Measurements from ENCODE around the gene RDM1. TPM values are rescaled to one million over a fixed set of nuclear protein-coding genes. Genes with fewer than 3 reads are reported as not detected.

Gene RDM1
- total RNA-seq, 1 experiment from 2014 or later = 12.9 TPM

DNA sequence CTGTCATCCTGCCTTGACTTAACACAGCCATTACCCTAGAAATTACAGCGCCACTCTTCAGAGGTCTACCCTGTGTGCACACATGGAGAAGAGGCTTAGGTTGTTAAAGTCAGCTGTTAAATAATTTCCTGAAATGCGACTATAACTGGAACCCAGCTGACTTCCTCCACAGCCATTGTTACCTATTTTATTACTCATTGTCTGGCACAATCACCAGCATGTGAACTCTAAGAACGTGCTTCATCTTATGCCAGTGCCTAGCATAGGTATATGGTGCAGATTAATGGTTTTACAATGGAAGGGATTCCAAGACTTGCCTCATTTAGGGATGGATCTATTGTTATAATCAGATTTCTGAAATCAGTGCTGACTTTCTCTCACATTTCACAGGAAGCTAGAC is 11.9 kb downstream of the RDM1 start:
- ChIA-PET POLR2A (no interaction called here), CTCF (no interaction called here)
- intact Hi-C loops (cut with micrococcal nuclease; ENCODE audit: unreplicated experiment) = no loop called here
- Histone ChIP-seq H3K9me3 (no peaks in the 10 kb centered on the region), H3K4me1 (no peaks in the 10 kb centered on the region), H3K36me3 (ENCODE audit: control insufficient read depth, insufficient read depth, low read length) (no peaks in the 10 kb centered on the region), H3K27me3 (replicated peaks; ENCODE audit: control insufficient read depth, insufficient read depth, low read length) (no peaks in the 10 kb centered on the region), H3K4me3 (ENCODE audit: low read depth, low read length) (no peak overlapping the region)
- TF ChIP-seq, protein P1, sequence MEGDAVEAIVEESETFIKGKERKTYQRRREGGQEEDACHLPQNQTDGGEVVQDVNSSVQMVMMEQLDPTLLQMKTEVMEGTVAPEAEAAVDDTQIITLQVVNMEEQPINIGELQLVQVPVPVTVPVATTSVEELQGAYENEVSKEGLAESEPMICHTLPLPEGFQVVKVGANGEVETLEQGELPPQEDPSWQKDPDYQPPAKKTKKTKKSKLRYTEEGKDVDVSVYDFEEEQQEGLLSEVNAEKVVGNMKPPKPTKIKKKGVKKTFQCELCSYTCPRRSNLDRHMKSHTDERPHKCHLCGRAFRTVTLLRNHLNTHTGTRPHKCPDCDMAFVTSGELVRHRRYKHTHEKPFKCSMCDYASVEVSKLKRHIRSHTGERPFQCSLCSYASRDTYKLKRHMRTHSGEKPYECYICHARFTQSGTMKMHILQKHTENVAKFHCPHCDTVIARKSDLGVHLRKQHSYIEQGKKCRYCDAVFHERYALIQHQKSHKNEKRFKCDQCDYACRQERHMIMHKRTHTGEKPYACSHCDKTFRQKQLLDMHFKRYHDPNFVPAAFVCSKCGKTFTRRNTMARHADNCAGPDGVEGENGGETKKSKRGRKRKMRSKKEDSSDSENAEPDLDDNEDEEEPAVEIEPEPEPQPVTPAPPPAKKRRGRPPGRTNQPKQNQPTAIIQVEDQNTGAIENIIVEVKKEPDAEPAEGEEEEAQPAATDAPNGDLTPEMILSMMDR (IDR thresholded peaks at IDR 0.05; ENCODE audit: insufficient read depth in 1 of 2, low read depth in 1 of 2, low read length in 1 of 2, severe bottlenecking in 1 of 2, unreplicated experiment in 1 of 2) = no peak
- H3K27ac Mint-ChIP-seq (ENCODE audit: unreplicated experiment) = no peak overlapping the region
- H3K4me3 Mint-ChIP-seq (ENCODE audit: unreplicated experiment) = no peak overlapping the region
- H3K9me3 Mint-ChIP-seq (ENCODE audit: unreplicated experiment) = peaks cover 3% of the 10 kb centered on the region
- no peaks in the 10 kb centered on the region for H3K27me3 Mint-ChIP-seq (ENCODE audit: insufficient read depth, unreplicated experiment)
- no peak for DNase-seq
- no TSS peak for BruUV-seq (replicated peaks)
- H3K36me3 Mint-ChIP-seq (ENCODE audit: insufficient read depth, unreplicated experiment) = peaks cover 5% of the 10 kb centered on the region
- no peaks in the 10 kb centered on the region for H3K4me1 Mint-ChIP-seq (ENCODE audit: low read depth, unreplicated experiment)

DNA sequence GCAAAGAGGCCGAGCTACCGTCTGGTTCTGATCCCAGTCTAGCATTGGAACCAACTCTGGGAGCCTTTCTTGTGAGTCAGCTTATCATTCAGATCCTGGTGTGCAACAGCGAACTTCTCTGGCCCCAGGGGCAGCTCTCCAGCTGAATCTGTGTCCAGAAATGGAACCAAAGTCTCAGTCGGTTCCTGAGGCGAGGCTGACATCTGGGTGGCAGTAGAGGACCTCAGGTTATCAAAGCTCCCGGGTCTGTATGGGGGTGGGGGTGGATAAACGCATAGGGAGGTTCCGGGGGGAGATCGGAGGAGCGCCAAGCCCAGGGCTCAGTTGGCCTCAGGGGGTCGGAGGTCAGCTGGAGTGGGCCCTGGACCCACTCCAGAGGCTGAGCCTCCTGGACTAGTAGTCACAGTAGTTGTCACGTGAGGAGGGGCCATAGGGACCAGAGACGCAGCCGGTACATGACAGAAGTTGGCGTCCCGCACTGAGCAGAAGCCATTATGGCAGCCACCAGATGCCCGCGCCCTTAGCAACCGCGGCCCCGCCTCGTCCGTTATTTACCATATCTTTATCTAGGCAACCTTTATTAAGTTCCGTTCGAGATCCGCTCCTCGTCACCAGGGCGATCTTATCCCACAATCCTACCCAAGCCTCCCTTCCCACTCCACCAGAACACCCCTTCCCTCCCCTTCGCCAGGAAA is 12.9 kb downstream of the RDM1 start:
- BruUV-seq (replicated peaks) = no TSS peak
- no peaks in the 10 kb centered on the region for H3K27me3 ChIP-seq (replicated peaks; ENCODE audit: control insufficient read depth, insufficient read depth, low read length)
- DNase-seq = no peak
- Mint-ChIP-seq H3K4me1 (ENCODE audit: low read depth, unreplicated experiment) (no peaks in the 10 kb centered on the region), H3K27me3 (ENCODE audit: insufficient read depth, unreplicated experiment) (no peaks in the 10 kb centered on the region), H3K4me3 (ENCODE audit: unreplicated experiment) (no peak overlapping the region), H3K36me3 (ENCODE audit: insufficient read depth, unreplicated experiment) (peaks cover 5% of the 10 kb centered on the region), H3K27ac (ENCODE audit: unreplicated experiment) (no peak overlapping the region), H3K9me3 (ENCODE audit: unreplicated experiment) (peaks cover 11% of the 10 kb centered on the region)
- H3K9me3 ChIP-seq = 0 out of 2 replicates have a peak, but pooled peaks cover 8% of the 10 kb centered on the region
- H3K4me3 ChIP-seq (ENCODE audit: low read depth, low read length) = no peak overlapping the region
- TF ChIP-seq, protein P1 (IDR thresholded peaks at IDR 0.05; ENCODE audit: insufficient read depth in 1 of 2, low read depth in 1 of 2, low read length in 1 of 2, severe bottlenecking in 1 of 2, unreplicated experiment in 1 of 2) = no peak
- no peaks in the 10 kb centered on the region for H3K4me1 ChIP-seq
- ChIA-PET POLR2A (no interaction called here), CTCF (no interaction called here)
- intact Hi-C loops (cut with micrococcal nuclease; ENCODE audit: unreplicated experiment) = no loop called here
- no peaks in the 10 kb centered on the region for H3K36me3 ChIP-seq (ENCODE audit: control insufficient read depth, insufficient read depth, low read length)

DNA sequence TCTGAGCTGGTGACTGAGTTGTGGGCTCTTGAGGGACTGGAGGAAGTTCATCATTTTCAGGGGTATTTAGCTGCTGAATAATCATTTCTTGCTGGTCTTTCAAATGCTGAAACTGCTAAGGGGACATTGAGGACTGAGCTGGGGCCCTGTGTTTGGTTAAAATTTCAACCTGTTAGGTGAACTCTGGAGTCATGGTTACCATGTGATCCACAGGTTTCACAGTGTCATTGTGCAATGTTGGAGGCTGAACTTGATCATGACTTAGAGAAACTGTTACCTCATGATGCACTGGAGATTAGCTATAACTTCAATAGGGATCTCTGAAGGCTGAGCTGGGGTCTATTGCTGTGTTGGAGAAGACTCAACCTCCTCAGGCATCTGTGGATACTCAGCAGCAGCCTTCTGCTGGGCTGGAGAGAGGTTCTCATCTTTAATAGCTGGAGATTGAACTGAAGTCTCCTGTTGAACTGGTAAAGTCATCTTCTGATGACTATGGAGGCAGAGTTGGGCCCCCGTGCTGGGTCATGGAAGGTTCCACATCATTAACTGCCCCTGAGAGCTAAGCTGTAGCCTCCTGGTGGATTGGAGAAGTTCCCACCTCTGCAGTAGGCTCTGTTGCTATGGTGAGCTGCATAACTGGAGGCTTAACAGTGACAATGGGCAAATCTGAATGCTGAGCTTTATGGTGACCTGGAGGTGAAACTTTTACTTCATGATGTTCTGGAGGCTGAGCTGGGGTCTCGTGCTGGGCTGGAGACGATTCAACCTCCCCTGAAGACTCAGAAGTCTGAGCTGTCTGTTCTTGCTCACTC is 15.2 kb downstream of the RDM1 start:
- no peaks in the 10 kb centered on the region for H3K4me1 Mint-ChIP-seq (ENCODE audit: low read depth, unreplicated experiment)
- H3K36me3 Mint-ChIP-seq (ENCODE audit: insufficient read depth, unreplicated experiment) = peaks cover 5% of the 10 kb centered on the region
- intact Hi-C loops (cut with micrococcal nuclease; ENCODE audit: unreplicated experiment) = no loop called here
- H3K36me3 ChIP-seq (ENCODE audit: control insufficient read depth, insufficient read depth, low read length) = no peaks in the 10 kb centered on the region
- 0 out of 2 replicates have a peak, but pooled peaks cover 8% of the 10 kb centered on the region for H3K9me3 ChIP-seq
- ChIA-PET CTCF (no interaction called here), POLR2A (no interaction called here)
- H3K27me3 Mint-ChIP-seq (ENCODE audit: insufficient read depth, unreplicated experiment) = no peaks in the 10 kb centered on the region
- no TSS peak for BruUV-seq (replicated peaks)
- TF ChIP-seq, protein P1 (IDR thresholded peaks at IDR 0.05; ENCODE audit: insufficient read depth in 1 of 2, low read depth in 1 of 2, low read length in 1 of 2, severe bottlenecking in 1 of 2, unreplicated experiment in 1 of 2) = no peak
- H3K27me3 ChIP-seq (replicated peaks; ENCODE audit: control insufficient read depth, insufficient read depth, low read length) = no peaks in the 10 kb centered on the region
- peaks cover 11% of the 10 kb centered on the region for H3K9me3 Mint-ChIP-seq (ENCODE audit: unreplicated experiment)
- H3K4me3 ChIP-seq (ENCODE audit: low read depth, low read length) = no peak overlapping the region
- DNase-seq = no peak
- no peak overlapping the region for H3K4me3 Mint-ChIP-seq (ENCODE audit: unreplicated experiment)
- no peaks in the 10 kb centered on the region for H3K4me1 ChIP-seq
- H3K27ac Mint-ChIP-seq (ENCODE audit: unreplicated experiment) = no peak overlapping the region
